Lower leg skin (tissue), 3 donors: ENCODE measurements around the gene ABCC10.

Experiments
- POLR2A ChIP-seq, 2 donors: fragments of 450-650 bp; IDR thresholded peaks; one replicate each; pipeline ENCODE4 v1.6.1; 2016 to 2017; ENCODE audit warnings: antibody characterized with exemption in 2 of 2, mild to moderate bottlenecking in 1 of 2, moderate library complexity in 1 of 2
- TF ChIP-seq, protein P1 (sequence below), 3 donors: fragments of 450-650 bp; IDR thresholded peaks; one replicate each; pipeline ENCODE4 v1.5.1; 2016; ENCODE audit warnings: antibody characterized with exemption in 3 of 3, mild to moderate bottlenecking in 3 of 3, moderate library complexity in 2 of 3

GRCh38 chr6:43386492-43386891 lies 40.8 kb upstream of the ABCC10 start:
- TF ChIP-seq, protein P1, sequence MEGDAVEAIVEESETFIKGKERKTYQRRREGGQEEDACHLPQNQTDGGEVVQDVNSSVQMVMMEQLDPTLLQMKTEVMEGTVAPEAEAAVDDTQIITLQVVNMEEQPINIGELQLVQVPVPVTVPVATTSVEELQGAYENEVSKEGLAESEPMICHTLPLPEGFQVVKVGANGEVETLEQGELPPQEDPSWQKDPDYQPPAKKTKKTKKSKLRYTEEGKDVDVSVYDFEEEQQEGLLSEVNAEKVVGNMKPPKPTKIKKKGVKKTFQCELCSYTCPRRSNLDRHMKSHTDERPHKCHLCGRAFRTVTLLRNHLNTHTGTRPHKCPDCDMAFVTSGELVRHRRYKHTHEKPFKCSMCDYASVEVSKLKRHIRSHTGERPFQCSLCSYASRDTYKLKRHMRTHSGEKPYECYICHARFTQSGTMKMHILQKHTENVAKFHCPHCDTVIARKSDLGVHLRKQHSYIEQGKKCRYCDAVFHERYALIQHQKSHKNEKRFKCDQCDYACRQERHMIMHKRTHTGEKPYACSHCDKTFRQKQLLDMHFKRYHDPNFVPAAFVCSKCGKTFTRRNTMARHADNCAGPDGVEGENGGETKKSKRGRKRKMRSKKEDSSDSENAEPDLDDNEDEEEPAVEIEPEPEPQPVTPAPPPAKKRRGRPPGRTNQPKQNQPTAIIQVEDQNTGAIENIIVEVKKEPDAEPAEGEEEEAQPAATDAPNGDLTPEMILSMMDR (IDR thresholded peaks at IDR 0.05): no peak
- no peak for TF ChIP-seq POLR2A (IDR thresholded peaks at IDR 0.05)
